Measurements from ENCODE around the gene ENPP6. TPM values are rescaled to one million over a fixed set of nuclear protein-coding genes. Genes with fewer than 3 reads are reported as not detected.

ENPP6 gene
- total RNA-seq, 1 experiment from 2014 or later: not detected

- no TSS peak for BruUV-seq (replicated peaks)
- H3K4me1 ChIP-seq: peaks cover 5% of the 10 kb centered on the region; the same call in 1 of the 2 replicates
- no peaks in the 10 kb centered on the region for H3K36me3 ChIP-seq (ENCODE audit: control insufficient read depth, insufficient read depth, low read length)
- Mint-ChIP-seq H3K27ac (ENCODE audit: unreplicated experiment) (no peak overlapping the region), H3K9me3 (ENCODE audit: unreplicated experiment) (no peaks in the 10 kb centered on the region), H3K4me1 (ENCODE audit: low read depth, unreplicated experiment) (no peaks in the 10 kb centered on the region), H3K27me3 (ENCODE audit: insufficient read depth, unreplicated experiment) (peaks cover 3% of the 10 kb centered on the region), H3K4me3 (ENCODE audit: unreplicated experiment) (no peak overlapping the region), H3K36me3 (ENCODE audit: insufficient read depth, unreplicated experiment) (no peaks in the 10 kb centered on the region)
- DNase-seq: no peak
- intact Hi-C loops (cut with micrococcal nuclease; ENCODE audit: unreplicated experiment): no loop called here
- no peak overlapping the region for H3K4me3 ChIP-seq (ENCODE audit: low read depth, low read length)
- POLR2A ChIA-PET: no interaction called here
- no peaks in the 10 kb centered on the region for H3K27me3 ChIP-seq (replicated peaks; ENCODE audit: control insufficient read depth, insufficient read depth, low read length)
- CTCF ChIA-PET: no interaction called here
- no peak for TF ChIP-seq CTCF (IDR thresholded peaks at IDR 0.05; ENCODE audit: insufficient read depth in 1 of 2, low read depth in 1 of 2, low read length in 1 of 2, severe bottlenecking in 1 of 2, unreplicated experiment in 1 of 2)
- no peaks in the 10 kb centered on the region for H3K9me3 ChIP-seq
These were observed 13.9 kb upstream of the ENPP6 start for GRCh38 chr4:184231573-184231972.

- CTCF ChIA-PET: no interaction called here
These were observed 10.5 kb upstream of the ENPP6 start for GRCh38 chr4:184228056-184228705.

GRCh38 chr4:184216515-184216914 is 1.2 kb downstream of the ENPP6 start:
- Histone ChIP-seq H3K27me3 (replicated peaks; ENCODE audit: control insufficient read depth, insufficient read depth, low read length) (no peaks in the 10 kb centered on the region), H3K36me3 (ENCODE audit: control insufficient read depth, insufficient read depth, low read length) (no peaks in the 10 kb centered on the region), H3K9me3 (no peaks in the 10 kb centered on the region), H3K4me1 (no peaks in the 10 kb centered on the region), H3K4me3 (ENCODE audit: low read depth, low read length) (no peak overlapping the region)
- no peak for TF ChIP-seq CTCF (IDR thresholded peaks at IDR 0.05; ENCODE audit: insufficient read depth in 1 of 2, low read depth in 1 of 2, low read length in 1 of 2, severe bottlenecking in 1 of 2, unreplicated experiment in 1 of 2)
- DNase-seq: no peak
- peaks cover 9% of the 10 kb centered on the region for H3K27me3 Mint-ChIP-seq (ENCODE audit: insufficient read depth, unreplicated experiment)
- no peaks in the 10 kb centered on the region for H3K4me1 Mint-ChIP-seq (ENCODE audit: low read depth, unreplicated experiment)
- intact Hi-C loops (cut with micrococcal nuclease; ENCODE audit: unreplicated experiment): no loop called here
- H3K27ac Mint-ChIP-seq (ENCODE audit: unreplicated experiment): no peak overlapping the region
- no peaks in the 10 kb centered on the region for H3K9me3 Mint-ChIP-seq (ENCODE audit: unreplicated experiment)
- no peak overlapping the region for H3K4me3 Mint-ChIP-seq (ENCODE audit: unreplicated experiment)
- ChIA-PET CTCF (no interaction called here), POLR2A (no interaction called here)
- H3K36me3 Mint-ChIP-seq (ENCODE audit: insufficient read depth, unreplicated experiment): no peaks in the 10 kb centered on the region
- no TSS peak for BruUV-seq (replicated peaks)

More at GRCh38 chr4:184228056-184228705, 10.5 kb upstream of the ENPP6 start:
- POLR2A ChIA-PET: no interaction called here
- peaks cover 10% of the 10 kb centered on the region for H3K9me3 Mint-ChIP-seq (ENCODE audit: unreplicated experiment)
- no peaks in the 10 kb centered on the region for H3K36me3 Mint-ChIP-seq (ENCODE audit: insufficient read depth, unreplicated experiment)
- no peaks in the 10 kb centered on the region for H3K36me3 ChIP-seq (ENCODE audit: control insufficient read depth, insufficient read depth, low read length)
- no TSS peak for BruUV-seq (replicated peaks)
- no peak overlapping the region for H3K4me3 ChIP-seq (ENCODE audit: low read depth, low read length)
- no peaks in the 10 kb centered on the region for H3K27me3 ChIP-seq (replicated peaks; ENCODE audit: control insufficient read depth, insufficient read depth, low read length)
- no peak for TF ChIP-seq CTCF (IDR thresholded peaks at IDR 0.05; ENCODE audit: insufficient read depth in 1 of 2, low read depth in 1 of 2, low read length in 1 of 2, severe bottlenecking in 1 of 2, unreplicated experiment in 1 of 2)
- no peaks in the 10 kb centered on the region for H3K9me3 ChIP-seq
- H3K4me3 Mint-ChIP-seq (ENCODE audit: unreplicated experiment): no peak overlapping the region
- intact Hi-C loops (cut with micrococcal nuclease; ENCODE audit: unreplicated experiment): no loop called here
- no peaks in the 10 kb centered on the region for H3K4me1 Mint-ChIP-seq (ENCODE audit: low read depth, unreplicated experiment)
- DNase-seq: no peak
- peaks cover 5% of the 10 kb centered on the region; the same call in 1 of the 2 replicates for H3K4me1 ChIP-seq
- H3K27ac Mint-ChIP-seq (ENCODE audit: unreplicated experiment): no peak overlapping the region
- peaks cover 3% of the 10 kb centered on the region for H3K27me3 Mint-ChIP-seq (ENCODE audit: insufficient read depth, unreplicated experiment)
